MG63 (cell line): ENCODE data around the gene LRRTM3. TPM values are rescaled to one million over a fixed set of nuclear protein-coding genes. Genes with fewer than 3 reads are reported as not detected.

Experiments
- DNase-seq: peaks from one replicate; pipeline ENCODE4 v3.0.0-alpha.2; 2020
- H3K27me3 ChIP-seq: fragments of 250-450 bp; sonication (Bioruptor Pico); 2 replicates; pipeline ENCODE4 v1.5.1; 2020; ENCODE audit warnings: mild to moderate bottlenecking, moderate library complexity
- H3K36me3 ChIP-seq: fragments of 250-450 bp; sonication (Bioruptor Pico); 2 replicates; pipeline ENCODE4 v1.5.1; 2020; ENCODE audit warnings: mild to moderate bottlenecking, moderate library complexity
- H3K4me3 ChIP-seq: fragments of 250-450 bp; sonication (Bioruptor Pico); 2 replicates; pipeline ENCODE4 v1.5.1; 2020; ENCODE audit warnings: mild to moderate bottlenecking, moderate library complexity
- H3K9me3 ChIP-seq: fragments of 250-450 bp; sonication (Bioruptor Pico); 2 replicates; pipeline ENCODE4 v1.5.1; 2020; ENCODE audit warnings: mild to moderate bottlenecking, moderate library complexity
- total RNA-seq: library from RNA; depleted of rRNA; stranded (reverse); fragments of >200 nt; shearing (Covaris generic); gene quantifications from 2 replicates; pipeline ENCODE4 v1.2.3, GENCODE V29; 2014; ENCODE audit warnings: low replicate concordance

LRRTM3 gene
- total RNA-seq, 1 experiment from 2014 or later: not detected

DNA sequence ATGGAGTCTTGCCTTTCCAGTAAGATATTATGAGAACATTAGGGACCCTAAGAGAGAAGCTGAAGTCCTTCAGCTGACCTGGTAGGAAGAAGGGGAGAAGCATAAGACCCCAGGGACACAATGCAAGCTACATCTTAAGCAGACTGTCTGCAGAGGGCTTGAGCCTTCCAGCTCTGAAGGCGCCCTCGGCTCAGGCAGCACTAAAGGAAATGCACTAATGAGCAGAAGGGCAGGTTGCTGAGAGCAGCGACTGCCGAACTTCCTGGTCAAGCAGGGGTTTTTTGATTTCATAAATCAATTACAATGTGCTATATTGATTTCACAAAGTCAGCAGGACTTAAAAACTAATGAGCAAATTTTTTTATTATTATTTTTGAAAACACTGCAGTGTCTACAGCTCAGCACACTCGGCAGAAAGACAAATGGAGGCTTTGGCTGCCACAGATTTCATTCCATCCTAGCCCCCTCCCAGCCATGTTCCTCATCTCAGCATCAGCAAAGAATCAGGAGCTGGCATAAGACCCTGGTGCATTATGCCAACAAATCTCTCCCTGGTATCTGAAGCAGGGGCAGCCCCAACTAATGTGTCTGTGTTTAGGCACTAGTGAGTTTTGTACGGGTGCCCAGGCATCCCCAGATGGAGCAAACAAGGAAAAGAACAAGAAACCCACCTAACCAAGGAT lies 57.1 kb downstream of the LRRTM3 start:
- Histone ChIP-seq H3K4me3 (no peak overlapping the region), H3K36me3 (no peaks in the 10 kb centered on the region), H3K27me3 (no peaks in the 10 kb centered on the region; the same call in 1 of the 2 replicates), H3K9me3 (no peaks in the 10 kb centered on the region)
- no peak for DNase-seq

- Histone ChIP-seq H3K4me3 (no peak overlapping the region), H3K9me3 (no peaks in the 10 kb centered on the region), H3K36me3 (no peaks in the 10 kb centered on the region), H3K27me3 (no peaks in the 10 kb centered on the region; the same call in 1 of the 2 replicates)
- no peak for DNase-seq
Measured at GRCh38 chr10:66983475-66983818, 57.6 kb downstream of the LRRTM3 start.

- H3K36me3 ChIP-seq: no peaks in the 10 kb centered on the region
- no peak for DNase-seq
- no peaks in the 10 kb centered on the region; the same call in 1 of the 2 replicates for H3K27me3 ChIP-seq
- H3K4me3 ChIP-seq: no peak overlapping the region
- H3K9me3 ChIP-seq: no peaks in the 10 kb centered on the region
Measured at GRCh38 chr10:66990143-66990830, 64.5 kb downstream of the LRRTM3 start.

DNA sequence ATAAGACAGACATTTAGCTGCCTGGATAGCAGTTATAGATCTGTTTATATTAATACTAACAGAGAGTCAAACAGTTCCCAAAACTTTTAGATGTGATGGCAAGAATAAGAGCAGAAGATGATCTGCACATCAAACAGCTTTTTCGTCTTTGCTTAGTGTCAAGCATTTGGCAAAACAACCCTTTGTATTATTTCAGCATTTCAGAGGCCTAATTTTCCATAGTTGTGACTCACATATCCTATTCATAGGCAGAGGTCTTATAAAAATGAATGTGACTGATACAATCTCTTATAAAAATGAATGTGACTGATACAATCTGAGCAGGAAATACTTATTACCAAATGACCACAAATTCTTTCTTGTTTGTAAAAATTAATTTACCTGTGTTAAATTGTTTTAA lies 71.2 kb downstream of the LRRTM3 start:
- Histone ChIP-seq H3K27me3 (no peaks in the 10 kb centered on the region), H3K36me3 (no peaks in the 10 kb centered on the region), H3K9me3 (no peaks in the 10 kb centered on the region), H3K4me3 (no peak overlapping the region)
- DNase-seq: no peak

DNA sequence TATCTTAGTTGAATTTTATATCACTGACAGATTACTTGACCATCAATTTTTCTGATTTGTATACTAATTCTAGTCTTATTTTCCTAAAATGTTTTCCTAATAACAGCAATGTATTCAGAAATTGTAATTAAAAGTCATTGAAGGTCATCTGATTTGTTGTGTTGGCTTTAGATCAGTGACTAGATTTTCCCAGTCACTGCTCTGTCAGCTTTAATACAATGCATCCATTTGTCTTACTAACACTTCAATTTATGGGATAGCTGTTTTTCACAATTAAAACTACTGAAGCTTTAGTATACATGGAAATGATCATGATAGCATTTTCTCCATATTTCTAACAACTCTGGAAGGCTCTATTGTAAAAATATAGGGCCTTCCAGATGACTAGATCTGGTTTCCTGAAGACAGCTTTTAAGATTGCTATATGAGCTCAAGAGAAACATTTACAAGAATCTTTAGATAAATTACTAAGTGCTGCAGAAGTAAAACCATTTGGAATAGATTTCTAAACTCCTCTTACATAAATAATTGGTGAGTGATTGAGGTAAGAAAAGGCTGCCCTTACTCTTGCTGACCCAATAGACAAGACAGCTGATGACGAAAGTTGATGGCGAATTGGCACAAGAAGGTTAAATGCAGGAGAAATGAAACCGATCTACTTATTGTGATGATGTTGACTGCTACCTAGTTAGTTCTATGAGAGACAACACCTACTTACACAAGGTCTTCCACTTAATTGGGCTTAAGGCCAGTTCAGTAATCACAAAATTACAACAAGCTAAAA lies 74.1 kb downstream of the LRRTM3 start:
- H3K4me3 ChIP-seq: no peak overlapping the region
- H3K9me3 ChIP-seq: no peaks in the 10 kb centered on the region
- no peaks in the 10 kb centered on the region for H3K27me3 ChIP-seq
- H3K36me3 ChIP-seq: no peaks in the 10 kb centered on the region
- no peak for DNase-seq

DNA sequence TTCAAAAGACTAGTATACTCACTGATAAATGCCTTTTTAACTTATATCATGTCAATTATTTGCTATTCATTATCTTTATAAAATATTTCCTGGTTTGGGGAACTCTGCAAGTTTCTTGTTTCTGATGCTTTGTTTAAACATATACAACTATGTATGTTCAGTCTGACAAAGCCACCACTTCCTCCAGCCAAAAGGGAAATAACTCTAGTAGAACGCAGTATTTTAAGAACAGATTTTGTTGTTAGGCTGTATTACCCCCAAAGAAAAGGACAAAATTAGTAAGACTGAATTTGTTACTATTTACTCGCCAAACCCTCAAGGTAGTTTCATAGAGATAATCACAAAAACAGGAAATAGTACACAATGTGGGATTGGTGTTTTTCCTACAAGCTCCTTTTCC lies 78.9 kb downstream of the LRRTM3 start:
- DNase-seq: no peak
- no peaks in the 10 kb centered on the region for H3K9me3 ChIP-seq

GRCh38 chr10:67005981-67006380 lies 80.1 kb downstream of the LRRTM3 start:
- no peaks in the 10 kb centered on the region for H3K27me3 ChIP-seq
- H3K9me3 ChIP-seq: no peaks in the 10 kb centered on the region
- DNase-seq: no peak
- no peaks in the 10 kb centered on the region for H3K36me3 ChIP-seq
- no peak overlapping the region for H3K4me3 ChIP-seq

More for the DNA sequence above, 78.9 kb downstream of the LRRTM3 start:
- no peaks in the 10 kb centered on the region for H3K36me3 ChIP-seq
- no peaks in the 10 kb centered on the region for H3K27me3 ChIP-seq
- H3K4me3 ChIP-seq: no peak overlapping the region

GRCh38 chr10:67011480-67011879 lies 85.6 kb downstream of the LRRTM3 start:
- Histone ChIP-seq H3K36me3 (no peaks in the 10 kb centered on the region), H3K9me3 (no peaks in the 10 kb centered on the region), H3K4me3 (no peak overlapping the region), H3K27me3 (no peaks in the 10 kb centered on the region)
- DNase-seq: no peak

DNA sequence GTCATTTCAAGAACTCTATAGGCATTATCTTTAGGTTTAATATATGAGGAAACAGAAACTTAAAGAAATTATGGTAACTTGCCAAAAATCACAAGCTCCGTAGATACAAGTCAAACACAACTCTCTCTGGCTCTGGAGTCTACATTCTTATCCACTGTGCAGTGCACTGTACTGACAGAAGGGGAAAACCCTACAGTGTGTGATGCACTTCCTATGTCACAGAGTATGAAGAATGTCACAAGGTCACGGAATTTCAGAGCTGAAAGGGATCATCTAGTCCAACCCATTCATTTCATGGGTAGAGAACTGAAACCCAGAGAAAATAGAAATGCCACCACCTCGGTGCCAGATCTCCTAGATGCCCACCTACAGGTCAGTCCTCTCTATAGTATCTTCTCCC lies 86.1 kb downstream of the LRRTM3 start:
- Histone ChIP-seq H3K36me3 (no peaks in the 10 kb centered on the region), H3K4me3 (no peak overlapping the region)
- no peak for DNase-seq

DNA sequence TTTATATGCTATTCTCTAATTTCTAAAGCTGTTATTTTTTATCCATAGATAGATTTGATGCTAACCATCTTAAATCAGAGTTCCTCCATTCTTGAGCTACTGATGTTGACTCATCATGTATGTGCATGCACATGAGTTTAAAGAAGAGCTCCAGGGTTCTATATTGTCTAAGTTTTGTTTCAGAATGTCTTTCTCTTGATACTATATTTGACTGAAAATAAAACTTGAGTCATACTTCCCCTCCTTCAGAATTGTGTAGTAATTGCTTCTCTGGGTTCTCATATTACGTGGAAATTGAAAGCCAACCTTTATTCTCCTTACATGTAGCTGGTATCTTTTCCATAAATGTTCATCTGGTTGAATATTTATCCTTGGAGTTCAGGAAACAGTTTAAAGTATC lies 89.4 kb downstream of the LRRTM3 start:
- no peaks in the 10 kb centered on the region for H3K36me3 ChIP-seq
- no peak overlapping the region for H3K4me3 ChIP-seq
- no peaks in the 10 kb centered on the region for H3K27me3 ChIP-seq
- no peaks in the 10 kb centered on the region for H3K9me3 ChIP-seq
- no peak for DNase-seq

More for the DNA sequence above, 86.1 kb downstream of the LRRTM3 start:
- Histone ChIP-seq H3K9me3 (no peaks in the 10 kb centered on the region), H3K27me3 (no peaks in the 10 kb centered on the region)

DNA sequence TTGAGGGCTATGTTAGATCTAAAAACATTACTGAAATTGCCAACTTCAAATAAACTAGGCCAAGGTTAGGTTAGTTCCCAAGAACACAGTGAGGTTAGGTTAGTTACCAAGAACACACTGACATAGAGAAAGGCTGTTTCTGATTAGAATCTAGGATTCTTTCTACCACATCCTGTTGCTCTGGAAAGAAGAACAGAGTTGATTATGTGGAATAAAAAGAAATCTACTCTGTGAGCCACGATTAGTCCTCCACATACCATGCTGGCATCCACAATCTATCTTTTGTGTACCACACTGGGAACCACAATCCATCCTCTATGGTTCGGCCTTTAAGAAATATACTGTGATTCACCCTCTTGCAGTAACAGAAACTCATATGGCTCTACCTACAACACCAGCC lies 91.4 kb downstream of the LRRTM3 start:
- DNase-seq: no peak
- Histone ChIP-seq H3K36me3 (no peaks in the 10 kb centered on the region), H3K4me3 (no peak overlapping the region), H3K27me3 (no peaks in the 10 kb centered on the region), H3K9me3 (no peaks in the 10 kb centered on the region)

DNA sequence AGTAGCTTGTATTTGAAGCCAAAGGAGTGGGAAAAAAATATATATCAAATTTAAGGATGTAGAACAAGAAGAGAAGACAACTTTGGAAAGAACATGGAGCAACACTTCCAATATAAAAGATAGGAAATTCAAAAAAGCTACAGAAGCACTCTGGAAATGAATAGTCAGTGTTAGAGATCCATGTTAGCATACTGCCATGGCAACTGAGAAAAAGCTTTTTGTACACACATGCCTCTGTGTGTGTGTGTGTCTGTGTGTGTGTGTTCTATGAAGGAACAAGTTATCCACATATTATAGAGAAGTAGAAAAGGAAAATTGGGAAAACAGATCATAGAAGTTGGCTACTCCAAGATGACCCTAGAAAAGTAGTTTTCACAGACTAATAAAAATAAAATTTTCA lies 96.3 kb downstream of the LRRTM3 start:
- Histone ChIP-seq H3K36me3 (no peaks in the 10 kb centered on the region), H3K9me3 (no peaks in the 10 kb centered on the region), H3K4me3 (no peak overlapping the region), H3K27me3 (no peaks in the 10 kb centered on the region)
- no peak for DNase-seq

GRCh38 chr10:67033878-67034277 lies 108.0 kb downstream of the LRRTM3 start:
- Histone ChIP-seq H3K27me3 (no peaks in the 10 kb centered on the region), H3K9me3 (no peaks in the 10 kb centered on the region), H3K36me3 (no peaks in the 10 kb centered on the region), H3K4me3 (no peak overlapping the region)
- no peak for DNase-seq

DNA sequence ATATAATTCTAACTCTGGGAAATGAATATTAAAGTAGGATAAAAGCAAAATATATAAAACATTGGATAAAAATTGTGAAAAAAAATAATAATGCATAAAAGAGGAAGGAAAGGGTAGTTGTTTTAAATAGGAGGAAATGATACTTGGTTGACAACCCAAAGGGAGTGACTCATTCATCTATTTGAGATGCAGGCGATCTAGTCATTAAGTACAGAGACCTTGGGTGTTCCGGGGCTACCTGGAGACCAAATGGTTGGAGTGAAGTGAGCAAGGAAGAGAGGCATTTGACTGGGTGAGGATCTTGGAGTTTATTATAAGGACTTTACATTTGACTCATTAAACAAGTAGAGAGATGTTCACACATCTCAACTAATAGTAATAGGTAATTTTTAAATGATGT lies 111.0 kb downstream of the LRRTM3 start:
- H3K9me3 ChIP-seq: no peaks in the 10 kb centered on the region
- DNase-seq: no peak
- no peak overlapping the region for H3K4me3 ChIP-seq
- no peaks in the 10 kb centered on the region for H3K36me3 ChIP-seq
- no peaks in the 10 kb centered on the region for H3K27me3 ChIP-seq

- Histone ChIP-seq H3K4me3 (no peak overlapping the region), H3K36me3 (no peaks in the 10 kb centered on the region), H3K9me3 (no peaks in the 10 kb centered on the region), H3K27me3 (no peaks in the 10 kb centered on the region)
- DNase-seq: no peak
Measured at GRCh38 chr10:67043041-67043440, 117.2 kb downstream of the LRRTM3 start.

DNA sequence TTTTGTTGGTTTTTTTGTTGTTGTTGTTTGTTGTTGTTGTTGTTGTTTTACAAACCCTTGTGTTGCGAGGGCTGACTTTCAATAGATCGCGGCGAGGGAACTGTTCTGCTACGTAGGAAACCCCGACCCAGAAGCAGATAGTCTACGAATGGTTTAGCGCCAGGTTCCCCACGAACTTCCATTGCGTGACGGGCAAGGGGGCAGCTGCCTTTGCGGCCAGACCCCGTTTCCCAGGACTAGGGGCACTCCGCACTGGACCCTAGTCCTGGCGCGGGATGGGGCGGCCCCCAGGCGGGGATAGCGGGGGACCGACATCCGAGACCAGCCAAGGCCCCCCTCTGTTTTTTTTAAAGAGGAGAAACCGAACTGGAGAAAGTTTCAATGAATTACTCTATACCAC lies 119.6 kb downstream of the LRRTM3 start:
- H3K27me3 ChIP-seq: no peaks in the 10 kb centered on the region
- H3K9me3 ChIP-seq: no peaks in the 10 kb centered on the region
- H3K36me3 ChIP-seq: no peaks in the 10 kb centered on the region
- DNase-seq: no peak
- H3K4me3 ChIP-seq: no peak overlapping the region

DNA sequence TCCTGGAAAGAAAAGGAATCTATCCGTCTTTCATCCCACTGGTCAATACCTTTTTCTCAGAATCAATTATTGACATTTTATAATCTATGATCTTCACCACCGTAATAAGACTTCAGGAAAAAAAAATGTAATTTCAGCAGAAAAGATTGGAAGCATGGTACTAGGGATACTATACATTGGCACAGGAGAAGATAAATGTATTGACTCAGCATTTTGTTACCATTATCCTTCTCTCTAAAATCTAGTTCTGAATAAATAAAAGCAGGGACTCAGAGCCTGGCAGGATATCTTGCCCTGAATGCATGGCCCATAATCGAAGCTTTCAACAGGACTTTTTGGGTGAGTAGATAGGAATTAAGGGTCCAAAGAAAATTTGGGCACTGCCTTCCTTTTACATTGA lies 120.7 kb downstream of the LRRTM3 start:
- H3K36me3 ChIP-seq: no peaks in the 10 kb centered on the region
- H3K27me3 ChIP-seq: no peaks in the 10 kb centered on the region
- H3K9me3 ChIP-seq: no peaks in the 10 kb centered on the region
- DNase-seq: no peak
- H3K4me3 ChIP-seq: no peak overlapping the region
